CD14-positive monocyte (primary cell): Measurements from ENCODE around the gene TSPAN5. TPM values are rescaled to one million over a fixed set of nuclear protein-coding genes. Genes with fewer than 3 reads are reported as not detected.

Experiments
- DNase-seq, 3 donors: peaks; one replicate each; pipeline ENCODE4 v3.0.0-alpha.2; 2011 to 2022
- H2AFZ ChIP-seq: 2 replicates; pipeline ENCODE4 v1.6.0; 2012; ENCODE audit warnings: mild to moderate bottlenecking, low read depth, low read length, inconsistent platforms; ENCODE audit not compliant: insufficient read depth, poor library complexity, severe bottlenecking
- H3K27ac ChIP-seq, 2 donors: 1 replicate in 1 of 2; 2 replicates in 1 of 2; pipeline ENCODE4 v1.5.1; 2012 to 2013; ENCODE audit warnings: low read length in 2 of 2, control low read depth in 1 of 2, inconsistent platforms in 1 of 2, low read depth in 1 of 2, mild to moderate bottlenecking in 1 of 2
- H3K27me3 ChIP-seq, 2 donors: one replicate each; pipeline versions ENCODE4 v1.6.0 to v1.6.1; 2011 to 2013; ENCODE audit warnings: low read length in 2 of 2; ENCODE audit not compliant: control insufficient read depth in 2 of 2, insufficient read depth in 2 of 2
- H3K36me3 ChIP-seq, 2 donors: replicated peaks in 1 of 2; 1 replicate in 1 of 2; 2 replicates in 1 of 2; pipeline versions ENCODE4 v1.5.1 to v1.6.1; 2012 to 2013; ENCODE audit warnings: low read length in 2 of 2, control low read depth in 1 of 2, inconsistent platforms in 1 of 2, mild to moderate bottlenecking in 1 of 2; ENCODE audit not compliant: insufficient read depth in 2 of 2, control insufficient read depth in 1 of 2
- H3K4me1 ChIP-seq, 2 donors: 1 replicate in 1 of 2; 2 replicates in 1 of 2; pipeline versions ENCODE4 v1.5.1 to v1.6.1; 2012 to 2013; ENCODE audit warnings: low read length in 2 of 2, control low read depth in 1 of 2, inconsistent platforms in 1 of 2, mild to moderate bottlenecking in 1 of 2, moderate library complexity in 1 of 2; ENCODE audit not compliant: insufficient read depth in 2 of 2, control insufficient read depth in 1 of 2
- H3K4me2 ChIP-seq: replicated peaks from 2 replicates; pipeline ENCODE3; 2012; ENCODE audit warnings: low read length, moderate library complexity, mild to moderate bottlenecking; ENCODE audit not compliant: poor library complexity, severe bottlenecking; ENCODE audit errors: extremely low read depth
- H3K4me3 ChIP-seq, 3 experiments: fragments of 200-600 bp in 1 of 3; sonication (generic) in 1 of 3; replicated peaks in 1 of 3; 1 replicate in 2 of 3; 2 replicates in 1 of 3; pipeline ENCODE4 v1.5.1; 2011 to 2013; ENCODE audit warnings: low read length in 3 of 3, mild to moderate bottlenecking in 3 of 3, control low read depth in 2 of 3, low read depth in 2 of 3, inconsistent platforms in 1 of 3, moderate library complexity in 1 of 3
- H3K79me2 ChIP-seq: 2 replicates; pipeline ENCODE4 v1.6.0; 2012; ENCODE audit warnings: mild to moderate bottlenecking, control low read depth, inconsistent platforms, low read length, moderate library complexity; ENCODE audit not compliant: insufficient read depth
- H3K9ac ChIP-seq: 2 replicates; pipeline ENCODE4 v1.6.0; 2017; ENCODE audit warnings: low read length, mild to moderate bottlenecking; ENCODE audit not compliant: insufficient read depth, poor library complexity, severe bottlenecking
- H3K9me3 ChIP-seq, 2 donors: replicated peaks in 1 of 2; 1 replicate in 1 of 2; 2 replicates in 1 of 2; pipeline versions ENCODE4 v1.5.1 to v1.6.1; 2012 to 2013; ENCODE audit warnings: low read length in 2 of 2, control low read depth in 1 of 2; ENCODE audit not compliant: control insufficient read depth in 1 of 2, insufficient read depth in 1 of 2
- H4K20me1 ChIP-seq: 2 replicates; pipeline ENCODE4 v1.6.0; 2012; ENCODE audit warnings: mild to moderate bottlenecking, low read length, control low read depth, moderate library complexity; ENCODE audit not compliant: insufficient read depth
- H3K27ac Mint-ChIP-seq, 7 donors: one replicate each; pipeline ENCODE4 v1.8.0; 2020; ENCODE audit warnings: mild to moderate bottlenecking in 7 of 7, mixed read lengths in 7 of 7, moderate library complexity in 6 of 7, inconsistent platforms in 2 of 7
- H3K27me3 Mint-ChIP-seq, 3 donors: one replicate each; pipeline ENCODE4 v1.8.0; 2021 to 2022; ENCODE audit warnings: low read depth in 3 of 3, mild to moderate bottlenecking in 3 of 3, mixed read lengths in 3 of 3, moderate library complexity in 3 of 3, inconsistent platforms in 1 of 3
- H3K36me3 Mint-ChIP-seq, 2 donors: one replicate each; pipeline ENCODE4 v1.8.0; 2020; ENCODE audit warnings: mixed read lengths in 2 of 2, inconsistent platforms in 1 of 2, mild to moderate bottlenecking in 1 of 2
- H3K4me1 Mint-ChIP-seq: one replicate; pipeline ENCODE4 v1.8.0; 2020; ENCODE audit warnings: mild to moderate bottlenecking, mixed read lengths
- H3K4me3 Mint-ChIP-seq, 2 donors: one replicate each; pipeline ENCODE4 v1.8.0; 2020; ENCODE audit warnings: mild to moderate bottlenecking in 2 of 2, mixed read lengths in 2 of 2, moderate library complexity in 1 of 2
- H3K9me3 Mint-ChIP-seq, 7 donors: one replicate each; pipeline ENCODE4 v1.8.0; 2020 to 2022; ENCODE audit warnings: mixed read lengths in 7 of 7, mild to moderate bottlenecking in 6 of 7, moderate library complexity in 6 of 7, inconsistent platforms in 2 of 7
- CTCF ChIP-seq: fragments of 200-600 bp; IDR thresholded peaks from one replicate; pipeline ENCODE4 v1.8.0; 2022; ENCODE audit warnings: antibody characterized with exemption, mild to moderate bottlenecking
- WGBS: methylation state at CpG from one replicate; pipeline ENCODE4 v1.1.5; 2013; ENCODE audit warnings: missing lambda C conversion rate; ENCODE audit not compliant: insufficient coverage; 5-methylcytosine and 5-hydroxymethylcytosine counted together
- intact Hi-C, 2 donors: fragments of 100-400 bp; cut with micrococcal nuclease; formaldehyde crosslinking; loops; one replicate each; pipeline versions ENCODE4 v1.15.0 to v1.15.1; 2023
- polyA plus RNA-seq, 3 donors: library from polyadenylated mRNA; depleted of rRNA in 1 of 3; unstranded in 2 of 3; stranded (reverse) in 1 of 3; fragments of 300-500 nt in 2 of 3; fragments of >200 nt in 1 of 3; fragmentation: Illumina TruSeq in 2 of 3; gene quantifications; 1 replicate in 2 of 3; 2 replicates in 1 of 3; pipeline ENCODE4 v1.2.3, GENCODE V29; 2012 to 2021

TSPAN5 gene
- polyA plus RNA-seq, 3 donors, result 0.09 to 1.1 (median 0.13) TPM

GRCh38 chr4:98682719-98683118, 24.3 kb upstream of the TSPAN5 start:
- H4K20me1 ChIP-seq, result no peaks in the 10 kb centered on the region
- H3K27ac ChIP-seq, result no peak overlapping the region
- no peak for DNase-seq
- H3K36me3 ChIP-seq, result no peaks in the 10 kb centered on the region
- Mint-ChIP-seq H3K4me3 (no peak overlapping the region), H3K9me3 (no peaks in the 10 kb centered on the region), H3K27me3 (peaks cover 0 to 1% (median 1%) of the 10 kb centered on the region in 3 donors), H3K36me3 (no peaks in the 10 kb centered on the region), H3K27ac (no peak overlapping the region), H3K4me1 (no peaks in the 10 kb centered on the region)
- no peaks in the 10 kb centered on the region for H3K4me1 ChIP-seq
- intact Hi-C loops, result no loop called here
- no peak overlapping the region for H2AFZ ChIP-seq
- no peak overlapping the region for H3K4me2 ChIP-seq
- no peak overlapping the region for H3K4me3 ChIP-seq
- H3K9ac ChIP-seq, result no peak overlapping the region
- no peaks in the 10 kb centered on the region for H3K9me3 ChIP-seq
- no peaks in the 10 kb centered on the region for H3K79me2 ChIP-seq
- WGBS, result no CpG with 5 or more reads among the region's 2 CpGs
- no peaks in the 10 kb centered on the region for H3K27me3 ChIP-seq
- no peak for TF ChIP-seq CTCF

- H3K4me1 ChIP-seq, result no peaks in the 10 kb centered on the region
- no peaks in the 10 kb centered on the region for H3K27me3 ChIP-seq
- H3K4me3 Mint-ChIP-seq, result no peak overlapping the region
- no peak overlapping the region for H3K4me3 ChIP-seq
- H3K9me3 ChIP-seq, result no peaks in the 10 kb centered on the region
- no peak overlapping the region for H2AFZ ChIP-seq
- H3K9ac ChIP-seq, result no peak overlapping the region
- no peaks in the 10 kb centered on the region for H3K4me1 Mint-ChIP-seq
- no peaks in the 10 kb centered on the region for H3K9me3 Mint-ChIP-seq
- no peaks in the 10 kb centered on the region for H3K79me2 ChIP-seq
- no peak overlapping the region for H3K27ac Mint-ChIP-seq
- TF ChIP-seq CTCF, result no peak
- no peak overlapping the region for H3K4me2 ChIP-seq
- peaks cover 0 to 1% (median 1%) of the 10 kb centered on the region in 3 donors for H3K27me3 Mint-ChIP-seq
- no peaks in the 10 kb centered on the region for H4K20me1 ChIP-seq
- H3K27ac ChIP-seq, result no peak overlapping the region
- intact Hi-C loops, result no loop called here
- H3K36me3 ChIP-seq, result no peaks in the 10 kb centered on the region
- H3K36me3 Mint-ChIP-seq, result no peaks in the 10 kb centered on the region
- DNase-seq, result no peak
These were observed 22.4 kb upstream of the TSPAN5 start for GRCh38 chr4:98680806-98681205.
